H9 (cell line): ENCODE results near the gene TBC1D5. TPM values are rescaled to one million over a fixed set of nuclear protein-coding genes. Genes with fewer than 3 reads are reported as not detected.

Experiments
- DNase-seq: peaks from one replicate; pipeline ENCODE4 v3.0.0-alpha.2; 2017
- H2AFZ ChIP-seq: one replicate; pipeline ENCODE4 v1.6.1; 2013; ENCODE audit warnings: mild to moderate bottlenecking, low read length, control low read depth, moderate library complexity
- H2AK5ac ChIP-seq: 2 replicates; pipeline ENCODE4 v1.6.1; 2013; ENCODE audit warnings: low read length, control low read depth, mixed read lengths; ENCODE audit not compliant: insufficient read length
- H2BK120ac ChIP-seq: one replicate; pipeline ENCODE4 v1.6.1; 2013; ENCODE audit warnings: low read depth, mild to moderate bottlenecking, low read length, control low read depth, inconsistent platforms; ENCODE audit not compliant: poor library complexity, severe bottlenecking
- H2BK12ac ChIP-seq: 2 replicates; pipeline ENCODE4 v1.6.1; 2013; ENCODE audit warnings: low read length, control low read depth, mixed read lengths, low read depth; ENCODE audit not compliant: insufficient read length
- H2BK15ac ChIP-seq: 2 replicates; pipeline ENCODE4 v1.6.1; 2013; ENCODE audit warnings: low read depth, low read length, control low read depth
- H2BK20ac ChIP-seq: one replicate; pipeline ENCODE4 v1.6.1; 2013; ENCODE audit warnings: low read depth, mild to moderate bottlenecking, low read length, control low read depth, inconsistent platforms; ENCODE audit not compliant: poor library complexity, severe bottlenecking
- H2BK5ac ChIP-seq: 2 replicates; pipeline ENCODE4 v1.6.1; 2013; ENCODE audit warnings: low read length, control low read depth, mixed read lengths; ENCODE audit not compliant: insufficient read length
- H3K14ac ChIP-seq: 2 replicates; pipeline ENCODE4 v1.6.1; 2013; ENCODE audit warnings: low read length, control low read depth; ENCODE audit not compliant: insufficient read depth
- H3K18ac ChIP-seq: 2 replicates; pipeline ENCODE4 v1.6.1; 2013; ENCODE audit warnings: low read depth, mild to moderate bottlenecking, mixed read lengths, low read length, control low read depth; ENCODE audit not compliant: insufficient read length
- H3K23ac ChIP-seq: 2 replicates; pipeline ENCODE4 v1.6.1; 2013; ENCODE audit warnings: low read length, control low read depth, mixed read lengths, low read depth; ENCODE audit not compliant: insufficient read length
- H3K23me2 ChIP-seq: 2 replicates; pipeline ENCODE4 v1.6.1; 2013; ENCODE audit warnings: low read depth, mild to moderate bottlenecking, mixed read lengths, low read length, control low read depth; ENCODE audit not compliant: insufficient read length, poor library complexity, severe bottlenecking
- H3K27ac ChIP-seq: 2 replicates; pipeline ENCODE4 v1.5.1; 2013; ENCODE audit warnings: low read length, control low read depth, mixed read lengths, low read depth; ENCODE audit not compliant: insufficient read length
- H3K27me3 ChIP-seq: 2 replicates; pipeline ENCODE4 v1.6.1; 2013; ENCODE audit warnings: low read length, control low read depth, inconsistent platforms; ENCODE audit not compliant: insufficient read depth
- H3K4ac ChIP-seq: 2 replicates; pipeline ENCODE4 v1.6.1; 2013; ENCODE audit warnings: low read depth, mild to moderate bottlenecking, control low read depth, inconsistent platforms, low read length, moderate library complexity
- H3K4me1 ChIP-seq: 2 replicates; pipeline ENCODE4 v1.6.1; 2013; ENCODE audit warnings: low read length, control low read depth, inconsistent platforms; ENCODE audit not compliant: insufficient read depth
- H3K4me2 ChIP-seq: 2 replicates; pipeline ENCODE4 v1.6.1; 2013; ENCODE audit warnings: low read length, control low read depth, mixed read lengths; ENCODE audit not compliant: insufficient read length, insufficient read depth
- H3K56ac ChIP-seq: 2 replicates; pipeline ENCODE4 v1.6.1; 2013; ENCODE audit warnings: low read depth, mild to moderate bottlenecking, mixed read lengths, low read length, control low read depth; ENCODE audit not compliant: insufficient read length
- H3K79me1 ChIP-seq: 2 replicates; pipeline ENCODE4 v1.6.1; 2013; ENCODE audit warnings: low read depth, mild to moderate bottlenecking, moderate library complexity, low read length, control low read depth, inconsistent platforms; ENCODE audit not compliant: insufficient read depth, poor library complexity, severe bottlenecking
- H3K79me2 ChIP-seq: 2 replicates; pipeline ENCODE4 v1.6.1; 2013; ENCODE audit warnings: low read length, control low read depth, inconsistent platforms; ENCODE audit not compliant: insufficient read depth
- H3K9ac ChIP-seq: 2 replicates; pipeline ENCODE4 v1.6.1; 2013; ENCODE audit warnings: low read length, control low read depth, mixed read lengths; ENCODE audit not compliant: insufficient read length; ENCODE audit errors: extremely low read depth
- H3K9me3 ChIP-seq: one replicate; pipeline ENCODE4 v1.6.1; 2013; ENCODE audit warnings: low read depth, low read length, inconsistent platforms; ENCODE audit not compliant: control insufficient read depth
- H3T11ph ChIP-seq: one replicate; pipeline ENCODE4 v1.6.1; 2013; ENCODE audit warnings: mild to moderate bottlenecking, low read length, control low read depth, inconsistent platforms
- H4K20me1 ChIP-seq: one replicate; pipeline ENCODE4 v1.6.1; 2013; ENCODE audit not compliant: control insufficient read depth, insufficient read length, insufficient read depth
- H4K5ac ChIP-seq: 2 replicates; pipeline ENCODE4 v1.6.1; 2013; ENCODE audit warnings: low read depth, mild to moderate bottlenecking, mixed read lengths, low read length, control low read depth; ENCODE audit not compliant: insufficient read length
- H4K8ac ChIP-seq: replicated peaks from 2 replicates; pipeline ENCODE4 v1.6.1; 2013; ENCODE audit warnings: low read length, control low read depth, mixed read lengths, low read depth; ENCODE audit not compliant: insufficient read length
- H4K91ac ChIP-seq: 2 replicates; pipeline ENCODE4 v1.6.1; 2013; ENCODE audit warnings: low read depth, mild to moderate bottlenecking, moderate library complexity, mixed read lengths, low read length, control low read depth; ENCODE audit not compliant: insufficient read length
- H3K27ac Mint-ChIP-seq, 3 experiments: 2 replicates in 2 of 3; 3 replicates in 1 of 3; pipeline ENCODE4 v1.8.0; 2020 to 2021; ENCODE audit warnings: mixed read lengths in 3 of 3, mild to moderate bottlenecking in 1 of 3, moderate library complexity in 1 of 3
- H3K27me3 Mint-ChIP-seq: 2 replicates; pipeline ENCODE4 v1.8.0; 2021; ENCODE audit warnings: low read depth, mild to moderate bottlenecking, moderate library complexity, mixed read lengths
- H3K36me3 Mint-ChIP-seq, 3 experiments: 2 replicates in 2 of 3; 3 replicates in 1 of 3; pipeline ENCODE4 v1.8.0; 2020 to 2021; ENCODE audit warnings: low read depth in 3 of 3, mixed read lengths in 3 of 3; ENCODE audit not compliant: insufficient read depth in 1 of 3
- H3K4me1 Mint-ChIP-seq, 2 experiments: 2 replicates each; pipeline ENCODE4 v1.8.0; 2020; ENCODE audit warnings: mixed read lengths in 2 of 2
- H3K4me3 Mint-ChIP-seq, 2 experiments: 2 replicates in 1 of 2; 3 replicates in 1 of 2; pipeline ENCODE4 v1.8.0; 2020 to 2021; ENCODE audit warnings: mild to moderate bottlenecking in 2 of 2, mixed read lengths in 2 of 2, moderate library complexity in 1 of 2
- H3K9me3 Mint-ChIP-seq, 2 experiments: 2 replicates in 1 of 2; 3 replicates in 1 of 2; pipeline ENCODE4 v1.8.0; 2020; ENCODE audit warnings: mild to moderate bottlenecking in 2 of 2, mixed read lengths in 2 of 2, moderate library complexity in 1 of 2
- CTCF ChIP-seq: fragments of 200-600 bp; sonication (generic); conservative IDR thresholded peaks from 3 replicates; pipeline ENCODE4 v1.8.0; 2021; ENCODE audit warnings: antibody characterized with exemption, mild to moderate bottlenecking
- WGBS: extraction: QIAGEN DNeasy Blood & Tissue Kit; methylation state at CpG from one replicate; pipeline ENCODE4 v1.1.7; 2013; ENCODE audit warnings: missing lambda C conversion rate, low lambda C conversion rate, mixed read lengths; ENCODE audit not compliant: insufficient read length; ENCODE audit errors: extremely low coverage; 5-methylcytosine and 5-hydroxymethylcytosine counted together
- total RNA-seq: library from RNA; stranded (reverse); gene quantifications from 2 replicates; pipeline ENCODE4 v1.2.1, GENCODE V29; 2021

The TBC1D5 gene
- total RNA-seq, 1 experiment from 2014 or later: 25.0 TPM

- Histone ChIP-seq H4K5ac (no peak overlapping the region), H3K4ac (no peak overlapping the region), H3K14ac (no peak overlapping the region), H4K91ac (no peak overlapping the region), H3K18ac (no peak overlapping the region), H2BK12ac (no peak overlapping the region), H3K4me1 (no peaks in the 10 kb centered on the region), H3K23me2 (no peaks in the 10 kb centered on the region), H2BK120ac (no peak overlapping the region), H3K56ac (no peak overlapping the region), H3T11ph (no peak overlapping the region), H3K27me3 (no peaks in the 10 kb centered on the region), H3K27ac (no peak overlapping the region), H3K9ac (no peak overlapping the region), H2BK20ac (no peak overlapping the region), H3K4me2 (no peak overlapping the region), H2AFZ (no peak overlapping the region), H4K20me1 (no peaks in the 10 kb centered on the region), H2AK5ac (no peak overlapping the region), H2BK5ac (no peak overlapping the region), H4K8ac (no peak overlapping the region), H3K9me3 (no peaks in the 10 kb centered on the region), H3K79me1 (no peaks in the 10 kb centered on the region), H2BK15ac (no peak overlapping the region), H3K23ac (no peak overlapping the region), H3K79me2 (no peaks in the 10 kb centered on the region)
- H3K4me1 Mint-ChIP-seq: no peaks in the 10 kb centered on the region; a peak in 1 of 4 replicates
- WGBS: no CpG with 5 or more reads among the region's 19 CpGs
- no peak for DNase-seq
- peaks cover 0 to 9% of the 10 kb centered on the region in 2 experiments; a peak in 3 of 5 replicates for H3K9me3 Mint-ChIP-seq
- no peak overlapping the region for H3K27ac Mint-ChIP-seq
- H3K27me3 Mint-ChIP-seq: peaks cover 3% of the 10 kb centered on the region
- peaks cover 0 to 4% (median 0%) of the 10 kb centered on the region in 3 experiments; a peak in 2 of 7 replicates for H3K36me3 Mint-ChIP-seq
- no peak overlapping the region for H3K4me3 Mint-ChIP-seq
- TF ChIP-seq CTCF: no peak
These were observed 608.5 kb downstream of the TBC1D5 start for GRCh38 chr3:17133632-17134545.
